SU-DHL-6 (cell line): ENCODE data around the gene COL24A1.
"Not testable (repeated sequence)": the region's sequence is repeated elsewhere in the genome, so short reads cannot be mapped to it uniquely, and the experiment has no call there.

Experiments used
- EZH2phosphoT487 ChIP-seq: fragments of 200-600 bp; sonication (generic), shearing (Covaris generic); conservative IDR thresholded peaks from 2 replicates; pipeline ENCODE4 v1.6.1; 2018; ENCODE audit warnings: mild to moderate bottlenecking, antibody characterized with exemption, low read length, moderate library complexity, mixed read lengths
- TF ChIP-seq, protein P1 (sequence below): fragments of 200-600 bp; sonication (generic); IDR thresholded peaks from one replicate; pipeline ENCODE4 v1.5.1; 2017; ENCODE audit warnings: antibody characterized with exemption, mild to moderate bottlenecking, low read length, moderate library complexity; ENCODE audit not compliant: insufficient read depth, poor library complexity, severe bottlenecking

DNA sequence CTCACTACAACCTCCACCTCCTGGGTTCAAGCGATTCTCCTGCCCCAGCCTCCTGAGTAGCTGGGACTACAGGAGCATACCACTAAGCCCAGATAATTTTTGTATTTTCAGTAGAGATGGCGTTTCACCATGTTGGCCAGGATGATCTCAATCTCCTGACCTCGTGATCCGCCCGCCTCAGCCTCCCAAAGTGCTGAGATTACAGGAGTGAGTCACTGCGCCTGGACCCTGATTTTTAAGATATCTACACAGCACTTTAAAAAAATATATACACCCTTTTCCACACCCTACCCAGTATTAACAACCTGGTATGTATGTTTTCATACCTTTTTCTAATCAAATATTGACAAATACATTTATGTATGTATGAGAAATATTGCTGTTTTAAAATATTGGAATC is 379.6 kb downstream of the COL24A1 start:
- TF ChIP-seq, protein P1, sequence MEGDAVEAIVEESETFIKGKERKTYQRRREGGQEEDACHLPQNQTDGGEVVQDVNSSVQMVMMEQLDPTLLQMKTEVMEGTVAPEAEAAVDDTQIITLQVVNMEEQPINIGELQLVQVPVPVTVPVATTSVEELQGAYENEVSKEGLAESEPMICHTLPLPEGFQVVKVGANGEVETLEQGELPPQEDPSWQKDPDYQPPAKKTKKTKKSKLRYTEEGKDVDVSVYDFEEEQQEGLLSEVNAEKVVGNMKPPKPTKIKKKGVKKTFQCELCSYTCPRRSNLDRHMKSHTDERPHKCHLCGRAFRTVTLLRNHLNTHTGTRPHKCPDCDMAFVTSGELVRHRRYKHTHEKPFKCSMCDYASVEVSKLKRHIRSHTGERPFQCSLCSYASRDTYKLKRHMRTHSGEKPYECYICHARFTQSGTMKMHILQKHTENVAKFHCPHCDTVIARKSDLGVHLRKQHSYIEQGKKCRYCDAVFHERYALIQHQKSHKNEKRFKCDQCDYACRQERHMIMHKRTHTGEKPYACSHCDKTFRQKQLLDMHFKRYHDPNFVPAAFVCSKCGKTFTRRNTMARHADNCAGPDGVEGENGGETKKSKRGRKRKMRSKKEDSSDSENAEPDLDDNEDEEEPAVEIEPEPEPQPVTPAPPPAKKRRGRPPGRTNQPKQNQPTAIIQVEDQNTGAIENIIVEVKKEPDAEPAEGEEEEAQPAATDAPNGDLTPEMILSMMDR: not testable (repeated sequence)
- TF ChIP-seq EZH2phosphoT487: not testable (repeated sequence)
